GM12878 (cell line): ENCODE measurements around the gene PPP1R14B. TPM values are rescaled to one million over a fixed set of nuclear protein-coding genes. Genes with fewer than 3 reads are reported as not detected.

Experiments used
- ATAC-seq: fragments of 200-7000 bp; cut with Tn5 transposase; 3 replicates; pipeline ENCODE4 v1.9.1; 2020; ENCODE audit warnings: mild to moderate bottlenecking, moderate library complexity
- BruUV-seq: library from RNA; stranded (reverse); fragments of 400-500 nt; replicated peaks from 2 replicates; lab custom pipeline; 2021; lab: Mats Ljungman, UMichigan
- CTCF ChIA-PET: fragments of 300-600 bp; sonication (Branson Sonifier 250); formaldehyde crosslinking; extraction: SDS; loops from one replicate; lab custom pipeline; 2021; ENCODE audit warnings: inconsistent platforms; lab: Yijun Ruan, JAX
- POLR2A ChIA-PET: fragments of 350-600 bp; formaldehyde crosslinking; extraction: SDS; loops from one replicate; lab custom pipeline; 2021; ENCODE audit warnings: inconsistent platforms; lab: Charles Lee
- RAD21 ChIA-PET: fragments of 300-600 bp; sonication (Branson Sonifier 250); formaldehyde crosslinking; loops from one replicate; lab custom pipeline; 2023; ENCODE audit warnings: antibody characterized with exemption; ENCODE audit not compliant: unreplicated experiment; lab: Charles Lee
- SMC1A ChIA-PET: fragments of 300-600 bp; sonication (Branson Sonifier 250); formaldehyde crosslinking; loops from one replicate; lab custom pipeline; 2023; ENCODE audit not compliant: unreplicated experiment, uncharacterized antibody; lab: Charles Lee
- DNase-seq: peaks from one replicate; pipeline ENCODE4 v3.0.0-alpha.2; 2011; ENCODE audit warnings: low read depth, low spot score
- FAIRE-seq: peaks from 3 replicates; lab custom pipeline; 2011; peaks lifted over from hg19 to GRCh38; lab: Jason Lieb, UNC
- H2AFZ ChIP-seq: 2 replicates; pipeline ENCODE4 v1.6.0; 2011; ENCODE audit warnings: low read depth, low read length, control low read depth; ENCODE audit not compliant: control insufficient read depth
- H3K27ac ChIP-seq: 2 replicates; pipeline ENCODE4 v1.5.1; 2011; ENCODE audit warnings: control low read depth; ENCODE audit not compliant: control insufficient read depth, insufficient read depth
- H3K27me3 ChIP-seq, 2 experiments: replicated peaks in 1 of 2; 2 replicates each; pipeline versions ENCODE4 v1.6.0 to v1.6.1; 2011; ENCODE audit warnings: low read length in 1 of 2; ENCODE audit not compliant: control insufficient read depth in 2 of 2, insufficient read depth in 2 of 2
- H3K36me3 ChIP-seq, 2 experiments: 2 replicates each; pipeline ENCODE4 v1.5.1; 2011; ENCODE audit warnings: low read length in 1 of 2; ENCODE audit not compliant: control insufficient read depth in 2 of 2, insufficient read depth in 2 of 2
- H3K4me1 ChIP-seq: 2 replicates; pipeline ENCODE4 v1.6.1; 2011; ENCODE audit warnings: mild to moderate bottlenecking, low read length, moderate library complexity, mixed read lengths; ENCODE audit not compliant: control insufficient read depth, insufficient read depth
- H3K4me2 ChIP-seq: 2 replicates; pipeline ENCODE4 v1.6.0; 2011; ENCODE audit warnings: control low read depth; ENCODE audit not compliant: control insufficient read depth, insufficient read depth
- H3K4me3 ChIP-seq: fragments of 200-600 bp; sonication (generic); 2 replicates; pipeline ENCODE4 v1.5.1; 2016
- H3K79me2 ChIP-seq: 2 replicates; pipeline ENCODE4 v1.6.0; 2011; ENCODE audit warnings: low read length; ENCODE audit not compliant: control insufficient read depth, insufficient read depth
- H3K9ac ChIP-seq: 2 replicates; pipeline ENCODE4 v1.8.0; 2011; ENCODE audit warnings: low read length, control low read depth, mixed read lengths; ENCODE audit not compliant: control insufficient read depth, insufficient read depth
- H3K9me3 ChIP-seq: replicated peaks from 3 replicates; pipeline ENCODE4 v1.5.1; 2011; ENCODE audit warnings: mild to moderate bottlenecking, low read length; ENCODE audit not compliant: control insufficient read depth, insufficient read depth
- H4K20me1 ChIP-seq: 2 replicates; pipeline ENCODE4 v1.6.0; 2011; ENCODE audit not compliant: control insufficient read depth, insufficient read depth
- CBX5 ChIP-seq: sonication (generic); IDR thresholded peaks from 2 replicates; pipeline ENCODE4 v1.6.1; 2016; ENCODE audit warnings: low read depth, moderate library complexity, mild to moderate bottlenecking, inconsistent platforms
- CREM ChIP-seq: IDR thresholded peaks from 2 replicates; pipeline ENCODE4 v1.6.1; 2014; ENCODE audit warnings: antibody characterized with exemption, low read depth
- ELK1 ChIP-seq: IDR thresholded peaks from 2 replicates; pipeline ENCODE4 v1.6.1; 2012; ENCODE audit warnings: low read depth, low read length, improper control_type of control experiment
- HSF1 ChIP-seq: fragments of 150-350 bp; IDR thresholded peaks from 2 replicates; pipeline ENCODE4 v1.6.1; 2014; ENCODE audit warnings: mild to moderate bottlenecking, low read depth, low read length
- IRF3 ChIP-seq: fragments of 450-650 bp; IDR thresholded peaks from 2 replicates; pipeline ENCODE4 v1.6.1; 2014; ENCODE audit warnings: mild to moderate bottlenecking
- MAX ChIP-seq: IDR thresholded peaks from 2 replicates; pipeline ENCODE4 v1.6.1; 2012; ENCODE audit warnings: low read depth, low read length, improper control_type of control experiment
- NFIC ChIP-seq: IDR thresholded peaks from 2 replicates; pipeline ENCODE4 v1.6.1; 2012; ENCODE audit warnings: low read depth, mild to moderate bottlenecking, inconsistent platforms, low read length, moderate library complexity
- NFXL1 ChIP-seq: fragments of 450-650 bp; IDR thresholded peaks from 2 replicates; pipeline ENCODE4 v1.6.1; 2017; ENCODE audit warnings: antibody characterized with exemption, mild to moderate bottlenecking, borderline replicate concordance
- PKNOX1 ChIP-seq: fragments of 450-650 bp; IDR thresholded peaks from 2 replicates; pipeline ENCODE4 v1.6.1; 2016; ENCODE audit warnings: mild to moderate bottlenecking
- RAD21 ChIP-seq: IDR thresholded peaks from 2 replicates; pipeline ENCODE4 v1.6.1; 2011; ENCODE audit warnings: mild to moderate bottlenecking, low read depth, low read length, moderate library complexity; ENCODE audit not compliant: insufficient read depth
- SPI1 ChIP-seq: IDR thresholded peaks from 2 replicates; pipeline ENCODE4 v1.6.1; 2011; ENCODE audit warnings: low read depth, mild to moderate bottlenecking, low read length, moderate library complexity, borderline replicate concordance; ENCODE audit not compliant: insufficient read depth
- ZNF207 ChIP-seq: fragments of 450-650 bp; IDR thresholded peaks from 2 replicates; pipeline ENCODE4 v1.6.1; 2014; ENCODE audit warnings: antibody characterized with exemption, mild to moderate bottlenecking, borderline replicate concordance
- ZNF24 ChIP-seq: fragments of 450-650 bp; IDR thresholded peaks from 2 replicates; pipeline ENCODE4 v1.6.1; 2017; ENCODE audit warnings: antibody characterized with exemption, mild to moderate bottlenecking
- ZNF384 ChIP-seq: IDR thresholded peaks from 2 replicates; pipeline ENCODE4 v1.6.1; 2012; ENCODE audit warnings: low read depth, mild to moderate bottlenecking, low read length, improper control_type of control experiment, borderline replicate concordance
- WGBS: methylation state at CpG from one replicate; pipeline ENCODE4 v1.1.6; 2016; ENCODE audit warnings: low lambda C conversion rate; ENCODE audit not compliant: insufficient replicate concordance, insufficient coverage; ENCODE audit errors: missing lambda C conversion rate; 5-methylcytosine and 5-hydroxymethylcytosine counted together
- in situ Hi-C: fragments of 300-500 bp; cut with MboI; formaldehyde crosslinking; loops from 9 replicates; pipeline ENCODE4 v1.14.3; 2018; ENCODE audit warnings: mixed read lengths
- intact Hi-C: fragments of 100-400 bp; cut with micrococcal nuclease; formaldehyde crosslinking; loops from one replicate; pipeline ENCODE4 v1.14.2; 2022; ENCODE audit not compliant: unreplicated experiment
- polyA plus RNA-seq, 11 experiments: library from polyadenylated mRNA; depleted of rRNA in 4 of 11; unstranded in 6 of 11; stranded (reverse) in 5 of 11; fragments of >200 nt; fragmentation: Nextera tagmentation in 4 of 11; fragmentation: Illumina TruSeq in 1 of 11; extraction: Ambion mirVana in 4 of 11; extraction: Trizol in 1 of 11; gene quantifications; 1 replicate in 1 of 11; 2 replicates in 10 of 11; pipeline versions ENCODE4 v1.2.1 to v1.2.3, GENCODE V29; 2011 to 2016; ENCODE audit warnings: inconsistent platforms in 2 of 11, missing spikeins in 2 of 11, low read depth in 1 of 11
- total RNA-seq, 4 experiments: library from RNA; depleted of rRNA in 3 of 4; stranded (reverse); fragments of >200 nt in 3 of 4; fragmentation: Illumina TruSeq in 1 of 4; extraction: Trizol in 1 of 4; gene quantifications; 2 replicates each; pipeline versions ENCODE4 v1.2.1 to v1.2.3, GENCODE V29; 2013 to 2021

Gene PPP1R14B
- total and polyA plus RNA-seq, 10 of the 15 experiments (the other 5 are each of a cell fraction or from before 2014, with no cell fraction given): 8.4 to 283 (median 124) TPM

GRCh38 chr11:64258946-64259532 lies 12.3 kb upstream of the PPP1R14B start (continued):
- no peak for TF ChIP-seq ZNF24
- TF ChIP-seq CREM: no peak

GRCh38 chr11:64258356-64258755 lies 11.6 kb upstream of the PPP1R14B start:
- no peak overlapping the region for H3K9ac ChIP-seq
- no peaks in the 10 kb centered on the region for H3K9me3 ChIP-seq
- WGBS: 87% methylated on average over 24 of the region's 24 CpGs
- ChIA-PET SMC1A (interaction anchor here (1.2 kb wide), 1 partner anchor 54 kb away, joined by 3 read pairs; no protein-coding TSS in a partner anchor), RAD21 (no interaction called here), CTCF (no interaction called here), POLR2A (interaction anchor here (0.7 to 1.9 kb wide), 3 partner anchors 9 to 27 kb away, joined by 4 to 7 read pairs (median 4); no protein-coding TSS in a partner anchor)
- H3K27me3 ChIP-seq: no peaks in the 10 kb centered on the region
- no peak for DNase-seq
- no peak overlapping the region for H2AFZ ChIP-seq
- H3K36me3 ChIP-seq: peaks cover 0 to 5% of the 10 kb centered on the region in 2 experiments; a peak in 2 of 4 replicates
- ATAC-seq: no peak
- BruUV-seq: no TSS peak
- no peak overlapping the region for H3K4me3 ChIP-seq
- no peak overlapping the region for H3K4me2 ChIP-seq
- H3K4me1 ChIP-seq: peaks cover 11% of the 10 kb centered on the region
- intact Hi-C loops (no loop called here), in situ Hi-C loops (no loop called here)
- H4K20me1 ChIP-seq: no peaks in the 10 kb centered on the region
- no peak overlapping the region for H3K27ac ChIP-seq
- FAIRE-seq: no peak
- no peaks in the 10 kb centered on the region for H3K79me2 ChIP-seq
- TF ChIP-seq ZNF384 (no peak), NFXL1 (no peak), RAD21 (no peak), MAX (no peak), CBX5 (no peak), ZNF207 (no peak), HSF1 (no peak), ELK1 (no peak), PKNOX1 (no peak), NFIC (no peak), IRF3 (no peak), SPI1 (no peak)
